Measurements from ENCODE around the gene BFSP1.

GRCh38 chr20:17448071-17448470 lies 83.1 kb downstream of the BFSP1 start:
- TF ChIP-seq GATA2 (IDR thresholded peaks at IDR 0.05; ENCODE audit: low read depth, low read length) (no peak), GATA3 (IDR thresholded peaks at IDR 0.05; ENCODE audit: low read depth, low read length) (no peak)

Data from SH-SY5Y (cell line).